WTC11 (cell line): ENCODE measurements around the gene PAMR1. TPM values are rescaled to one million over a fixed set of nuclear protein-coding genes. Genes with fewer than 3 reads are reported as not detected.

ENCODE experiments used
- ATAC-seq: fragments of 200-7000 bp; cut with Tn5 transposase; 2 replicates; pipeline ENCODE4 v1.10.0; 2021; ENCODE audit warnings: mild to moderate bottlenecking, moderate library complexity
- CTCF ChIA-PET: fragments of 300-600 bp; sonication (Branson Sonifier 250); formaldehyde crosslinking; loops from one replicate; lab custom pipeline; 2021; ENCODE audit warnings: antibody characterized with exemption; lab: Charles Lee
- POLR2A ChIA-PET: fragments of 350-600 bp; sonication (Branson Sonifier 250); formaldehyde crosslinking; loops from one replicate; lab custom pipeline; 2021; ENCODE audit warnings: antibody characterized with exemption; lab: Charles Lee
- DNase-seq: peaks from one replicate; pipeline ENCODE4 v3.0.0; 2021; ENCODE audit warnings: low spot score
- H3K27ac Mint-ChIP-seq: 2 replicates; pipeline ENCODE4 v1.8.0; 2021; ENCODE audit warnings: mixed read lengths
- H3K27me3 Mint-ChIP-seq: 2 replicates; pipeline ENCODE4 v1.8.0; 2021; ENCODE audit warnings: low read depth, mild to moderate bottlenecking, moderate library complexity, mixed read lengths
- H3K36me3 Mint-ChIP-seq: 2 replicates; pipeline ENCODE4 v1.8.0; 2021; ENCODE audit warnings: mixed read lengths
- H3K4me1 Mint-ChIP-seq: 2 replicates; pipeline ENCODE4 v1.8.0; 2022; ENCODE audit warnings: mixed read lengths
- H3K4me3 Mint-ChIP-seq: 2 replicates; pipeline ENCODE4 v1.8.0; 2021; ENCODE audit warnings: mild to moderate bottlenecking, moderate library complexity, mixed read lengths
- H3K9me3 Mint-ChIP-seq: 2 replicates; pipeline ENCODE4 v1.8.0; 2021; ENCODE audit warnings: mixed read lengths
- ELF4 ChIP-seq: sonication (generic); formaldehyde crosslinking; IDR thresholded peaks from 2 replicates; pipeline ENCODE4 v1.8.1; 2022; ENCODE audit warnings: low read depth, mild to moderate bottlenecking, moderate library complexity, missing genetic modification reagents
- ETV6 ChIP-seq: sonication (generic); formaldehyde crosslinking; IDR thresholded peaks from 2 replicates; pipeline ENCODE4 v1.8.1; 2022; ENCODE audit warnings: mild to moderate bottlenecking, missing genetic modification reagents
- FOXJ3 ChIP-seq: sonication (generic); formaldehyde crosslinking; IDR thresholded peaks from 2 replicates; pipeline ENCODE4 v1.9.0; 2021; ENCODE audit warnings: missing genetic modification reagents, mild to moderate bottlenecking, borderline replicate concordance
- GTF2I ChIP-seq: fragments of 250-450 bp; sonication (Bioruptor Pico); conservative IDR thresholded peaks from 2 replicates; pipeline ENCODE4 v1.4.0; 2021; ENCODE audit warnings: mild to moderate bottlenecking
- IRF2 ChIP-seq: sonication (generic); formaldehyde crosslinking; IDR thresholded peaks from 2 replicates; pipeline ENCODE4 v1.8.0; 2022; ENCODE audit warnings: low read depth, missing genetic modification reagents, borderline replicate concordance
- MYBL2 ChIP-seq: sonication (generic); formaldehyde crosslinking; IDR thresholded peaks from 2 replicates; pipeline ENCODE4 v1.8.1; 2023; ENCODE audit warnings: mild to moderate bottlenecking, moderate library complexity, missing genetic modification reagents
- NR3C1 ChIP-seq: sonication (generic); formaldehyde crosslinking; conservative IDR thresholded peaks from 2 replicates; pipeline ENCODE4 v1.8.1; 2023; ENCODE audit warnings: low read depth, mild to moderate bottlenecking, missing genetic modification reagents
- SMAD3 ChIP-seq: sonication (generic); formaldehyde crosslinking; IDR thresholded peaks from 2 replicates; pipeline ENCODE4 v1.8.0; 2022; ENCODE audit warnings: missing genetic modification reagents, mild to moderate bottlenecking, borderline replicate concordance
- TEAD1 ChIP-seq: sonication (generic); formaldehyde crosslinking; IDR thresholded peaks from 2 replicates; pipeline ENCODE4 v1.8.0; 2022; ENCODE audit warnings: mild to moderate bottlenecking, missing genetic modification reagents
- TEAD4 ChIP-seq: sonication (generic); formaldehyde crosslinking; IDR thresholded peaks from 2 replicates; pipeline ENCODE4 v1.8.0; 2022; ENCODE audit warnings: mild to moderate bottlenecking, missing genetic modification reagents
- ZNF232 ChIP-seq: sonication (generic); formaldehyde crosslinking; IDR thresholded peaks from 2 replicates; pipeline ENCODE4 v1.8.0; 2022; ENCODE audit warnings: mild to moderate bottlenecking, missing genetic modification reagents
- ZNF396 ChIP-seq: fragments of 250-450 bp; sonication (Bioruptor Pico); IDR thresholded peaks from 2 replicates; pipeline ENCODE4 v1.8.0; 2021; ENCODE audit warnings: mild to moderate bottlenecking, moderate library complexity, borderline replicate concordance
- total RNA-seq: library from RNA; stranded (reverse); gene quantifications from 3 replicates; pipeline ENCODE4 v1.2.3, GENCODE V29; 2021
- TF ChIP-seq, protein P1 (sequence below): fragments of 250-450 bp; sonication (Bioruptor Pico); IDR thresholded peaks from 2 replicates; pipeline ENCODE4 v1.8.0; 2021; ENCODE audit warnings: mild to moderate bottlenecking
- TF ChIP-seq, protein P2 (sequence below): sonication (generic); formaldehyde crosslinking; IDR thresholded peaks from 2 replicates; pipeline ENCODE4 v1.8.1; 2022; ENCODE audit warnings: mild to moderate bottlenecking, missing genetic modification reagents, moderate library complexity, borderline replicate concordance
- TF ChIP-seq, protein P3 (sequence below): sonication (generic); formaldehyde crosslinking; IDR thresholded peaks from 2 replicates; pipeline ENCODE4 v1.8.0; 2022; ENCODE audit warnings: mild to moderate bottlenecking, missing genetic modification reagents
- TF ChIP-seq, protein P4 (sequence below): sonication (generic); formaldehyde crosslinking; IDR thresholded peaks from 2 replicates; pipeline ENCODE4 v1.8.1; 2023; ENCODE audit warnings: mild to moderate bottlenecking, missing genetic modification reagents, borderline replicate concordance
- TF ChIP-seq, protein P5 (sequence below): sonication (generic); formaldehyde crosslinking; IDR thresholded peaks from 2 replicates; pipeline ENCODE4 v1.8.0; 2023; ENCODE audit warnings: missing genetic modification reagents, mild to moderate bottlenecking, borderline replicate concordance
- TF ChIP-seq, protein P6 (sequence below): fragments of 250-450 bp; sonication (Bioruptor Pico); IDR thresholded peaks from 2 replicates; pipeline ENCODE4 v1.9.0; 2021; ENCODE audit warnings: mild to moderate bottlenecking, borderline replicate concordance

Gene PAMR1
- total RNA-seq, 1 experiment from 2014 or later: 3.2 TPM

DNA sequence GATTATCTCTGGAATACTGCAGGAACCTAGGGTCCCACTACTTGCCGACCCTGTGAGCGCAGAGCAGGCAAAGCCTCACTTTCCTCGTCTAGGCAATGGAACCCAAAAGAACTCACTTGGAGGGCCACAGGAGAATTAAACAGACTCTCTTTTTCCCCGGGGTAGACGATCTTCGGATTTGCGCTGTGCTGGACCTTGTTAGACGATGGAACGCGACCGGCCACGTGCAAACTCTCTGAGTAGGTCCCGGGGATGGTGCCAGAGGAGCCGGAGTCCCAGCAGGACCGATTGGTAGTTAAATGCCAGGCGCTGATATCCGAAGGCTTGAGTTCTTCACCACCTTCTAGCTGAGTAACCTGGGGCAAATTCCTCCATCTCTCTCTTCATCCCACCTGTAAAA lies 105.0 kb downstream of the PAMR1 start:
- DNase-seq: peak; percentile 21
- Mint-ChIP-seq H3K4me1 (peaks cover 21% of the 10 kb centered on the region), H3K36me3 (no peaks in the 10 kb centered on the region), H3K9me3 (no peaks in the 10 kb centered on the region), H3K4me3 (peak overlapping the region; percentile 82)
- POLR2A ChIA-PET: no interaction called here
- TF ChIP-seq GTF2I (CRISPR knock-in tag) (no peak), NR3C1 (no peak), ELF4 (no peak), TEAD4 (CRISPR knock-in tag) (no peak), ZNF396 (CRISPR knock-in tag) (no peak), MYBL2 (no peak), IRF2 (no peak), ETV6 (CRISPR knock-in tag) (no peak), TEAD1 (CRISPR knock-in tag) (no peak), FOXJ3 (CRISPR knock-in tag) (no peak), SMAD3 (CRISPR knock-in tag) (no peak), ZNF232 (no peak)
- TF ChIP-seq, protein P1, sequence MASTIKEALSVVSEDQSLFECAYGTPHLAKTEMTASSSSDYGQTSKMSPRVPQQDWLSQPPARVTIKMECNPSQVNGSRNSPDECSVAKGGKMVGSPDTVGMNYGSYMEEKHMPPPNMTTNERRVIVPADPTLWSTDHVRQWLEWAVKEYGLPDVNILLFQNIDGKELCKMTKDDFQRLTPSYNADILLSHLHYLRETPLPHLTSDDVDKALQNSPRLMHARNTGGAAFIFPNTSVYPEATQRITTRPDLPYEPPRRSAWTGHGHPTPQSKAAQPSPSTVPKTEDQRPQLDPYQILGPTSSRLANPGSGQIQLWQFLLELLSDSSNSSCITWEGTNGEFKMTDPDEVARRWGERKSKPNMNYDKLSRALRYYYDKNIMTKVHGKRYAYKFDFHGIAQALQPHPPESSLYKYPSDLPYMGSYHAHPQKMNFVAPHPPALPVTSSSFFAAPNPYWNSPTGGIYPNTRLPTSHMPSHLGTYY (CRISPR knock-in tag): no peak
- TF ChIP-seq, protein P2, sequence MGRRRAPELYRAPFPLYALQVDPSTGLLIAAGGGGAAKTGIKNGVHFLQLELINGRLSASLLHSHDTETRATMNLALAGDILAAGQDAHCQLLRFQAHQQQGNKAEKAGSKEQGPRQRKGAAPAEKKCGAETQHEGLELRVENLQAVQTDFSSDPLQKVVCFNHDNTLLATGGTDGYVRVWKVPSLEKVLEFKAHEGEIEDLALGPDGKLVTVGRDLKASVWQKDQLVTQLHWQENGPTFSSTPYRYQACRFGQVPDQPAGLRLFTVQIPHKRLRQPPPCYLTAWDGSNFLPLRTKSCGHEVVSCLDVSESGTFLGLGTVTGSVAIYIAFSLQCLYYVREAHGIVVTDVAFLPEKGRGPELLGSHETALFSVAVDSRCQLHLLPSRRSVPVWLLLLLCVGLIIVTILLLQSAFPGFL: no peak
- TF ChIP-seq, protein P3, sequence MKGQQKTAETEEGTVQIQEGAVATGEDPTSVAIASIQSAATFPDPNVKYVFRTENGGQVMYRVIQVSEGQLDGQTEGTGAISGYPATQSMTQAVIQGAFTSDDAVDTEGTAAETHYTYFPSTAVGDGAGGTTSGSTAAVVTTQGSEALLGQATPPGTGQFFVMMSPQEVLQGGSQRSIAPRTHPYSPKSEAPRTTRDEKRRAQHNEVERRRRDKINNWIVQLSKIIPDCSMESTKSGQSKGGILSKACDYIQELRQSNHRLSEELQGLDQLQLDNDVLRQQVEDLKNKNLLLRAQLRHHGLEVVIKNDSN: no peak
- TF ChIP-seq, protein P4, sequence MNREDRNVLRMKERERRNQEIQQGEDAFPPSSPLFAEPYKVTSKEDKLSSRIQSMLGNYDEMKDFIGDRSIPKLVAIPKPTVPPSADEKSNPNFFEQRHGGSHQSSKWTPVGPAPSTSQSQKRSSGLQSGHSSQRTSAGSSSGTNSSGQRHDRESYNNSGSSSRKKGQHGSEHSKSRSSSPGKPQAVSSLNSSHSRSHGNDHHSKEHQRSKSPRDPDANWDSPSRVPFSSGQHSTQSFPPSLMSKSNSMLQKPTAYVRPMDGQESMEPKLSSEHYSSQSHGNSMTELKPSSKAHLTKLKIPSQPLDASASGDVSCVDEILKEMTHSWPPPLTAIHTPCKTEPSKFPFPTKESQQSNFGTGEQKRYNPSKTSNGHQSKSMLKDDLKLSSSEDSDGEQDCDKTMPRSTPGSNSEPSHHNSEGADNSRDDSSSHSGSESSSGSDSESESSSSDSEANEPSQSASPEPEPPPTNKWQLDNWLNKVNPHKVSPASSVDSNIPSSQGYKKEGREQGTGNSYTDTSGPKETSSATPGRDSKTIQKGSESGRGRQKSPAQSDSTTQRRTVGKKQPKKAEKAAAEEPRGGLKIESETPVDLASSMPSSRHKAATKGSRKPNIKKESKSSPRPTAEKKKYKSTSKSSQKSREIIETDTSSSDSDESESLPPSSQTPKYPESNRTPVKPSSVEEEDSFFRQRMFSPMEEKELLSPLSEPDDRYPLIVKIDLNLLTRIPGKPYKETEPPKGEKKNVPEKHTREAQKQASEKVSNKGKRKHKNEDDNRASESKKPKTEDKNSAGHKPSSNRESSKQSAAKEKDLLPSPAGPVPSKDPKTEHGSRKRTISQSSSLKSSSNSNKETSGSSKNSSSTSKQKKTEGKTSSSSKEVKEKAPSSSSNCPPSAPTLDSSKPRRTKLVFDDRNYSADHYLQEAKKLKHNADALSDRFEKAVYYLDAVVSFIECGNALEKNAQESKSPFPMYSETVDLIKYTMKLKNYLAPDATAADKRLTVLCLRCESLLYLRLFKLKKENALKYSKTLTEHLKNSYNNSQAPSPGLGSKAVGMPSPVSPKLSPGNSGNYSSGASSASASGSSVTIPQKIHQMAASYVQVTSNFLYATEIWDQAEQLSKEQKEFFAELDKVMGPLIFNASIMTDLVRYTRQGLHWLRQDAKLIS (CRISPR knock-in tag): no peak
- TF ChIP-seq, protein P5, sequence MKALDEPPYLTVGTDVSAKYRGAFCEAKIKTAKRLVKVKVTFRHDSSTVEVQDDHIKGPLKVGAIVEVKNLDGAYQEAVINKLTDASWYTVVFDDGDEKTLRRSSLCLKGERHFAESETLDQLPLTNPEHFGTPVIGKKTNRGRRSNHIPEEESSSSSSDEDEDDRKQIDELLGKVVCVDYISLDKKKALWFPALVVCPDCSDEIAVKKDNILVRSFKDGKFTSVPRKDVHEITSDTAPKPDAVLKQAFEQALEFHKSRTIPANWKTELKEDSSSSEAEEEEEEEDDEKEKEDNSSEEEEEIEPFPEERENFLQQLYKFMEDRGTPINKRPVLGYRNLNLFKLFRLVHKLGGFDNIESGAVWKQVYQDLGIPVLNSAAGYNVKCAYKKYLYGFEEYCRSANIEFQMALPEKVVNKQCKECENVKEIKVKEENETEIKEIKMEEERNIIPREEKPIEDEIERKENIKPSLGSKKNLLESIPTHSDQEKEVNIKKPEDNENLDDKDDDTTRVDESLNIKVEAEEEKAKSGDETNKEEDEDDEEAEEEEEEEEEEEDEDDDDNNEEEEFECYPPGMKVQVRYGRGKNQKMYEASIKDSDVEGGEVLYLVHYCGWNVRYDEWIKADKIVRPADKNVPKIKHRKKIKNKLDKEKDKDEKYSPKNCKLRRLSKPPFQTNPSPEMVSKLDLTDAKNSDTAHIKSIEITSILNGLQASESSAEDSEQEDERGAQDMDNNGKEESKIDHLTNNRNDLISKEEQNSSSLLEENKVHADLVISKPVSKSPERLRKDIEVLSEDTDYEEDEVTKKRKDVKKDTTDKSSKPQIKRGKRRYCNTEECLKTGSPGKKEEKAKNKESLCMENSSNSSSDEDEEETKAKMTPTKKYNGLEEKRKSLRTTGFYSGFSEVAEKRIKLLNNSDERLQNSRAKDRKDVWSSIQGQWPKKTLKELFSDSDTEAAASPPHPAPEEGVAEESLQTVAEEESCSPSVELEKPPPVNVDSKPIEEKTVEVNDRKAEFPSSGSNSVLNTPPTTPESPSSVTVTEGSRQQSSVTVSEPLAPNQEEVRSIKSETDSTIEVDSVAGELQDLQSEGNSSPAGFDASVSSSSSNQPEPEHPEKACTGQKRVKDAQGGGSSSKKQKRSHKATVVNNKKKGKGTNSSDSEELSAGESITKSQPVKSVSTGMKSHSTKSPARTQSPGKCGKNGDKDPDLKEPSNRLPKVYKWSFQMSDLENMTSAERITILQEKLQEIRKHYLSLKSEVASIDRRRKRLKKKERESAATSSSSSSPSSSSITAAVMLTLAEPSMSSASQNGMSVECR (CRISPR knock-in tag): no peak
- TF ChIP-seq, protein P6, sequence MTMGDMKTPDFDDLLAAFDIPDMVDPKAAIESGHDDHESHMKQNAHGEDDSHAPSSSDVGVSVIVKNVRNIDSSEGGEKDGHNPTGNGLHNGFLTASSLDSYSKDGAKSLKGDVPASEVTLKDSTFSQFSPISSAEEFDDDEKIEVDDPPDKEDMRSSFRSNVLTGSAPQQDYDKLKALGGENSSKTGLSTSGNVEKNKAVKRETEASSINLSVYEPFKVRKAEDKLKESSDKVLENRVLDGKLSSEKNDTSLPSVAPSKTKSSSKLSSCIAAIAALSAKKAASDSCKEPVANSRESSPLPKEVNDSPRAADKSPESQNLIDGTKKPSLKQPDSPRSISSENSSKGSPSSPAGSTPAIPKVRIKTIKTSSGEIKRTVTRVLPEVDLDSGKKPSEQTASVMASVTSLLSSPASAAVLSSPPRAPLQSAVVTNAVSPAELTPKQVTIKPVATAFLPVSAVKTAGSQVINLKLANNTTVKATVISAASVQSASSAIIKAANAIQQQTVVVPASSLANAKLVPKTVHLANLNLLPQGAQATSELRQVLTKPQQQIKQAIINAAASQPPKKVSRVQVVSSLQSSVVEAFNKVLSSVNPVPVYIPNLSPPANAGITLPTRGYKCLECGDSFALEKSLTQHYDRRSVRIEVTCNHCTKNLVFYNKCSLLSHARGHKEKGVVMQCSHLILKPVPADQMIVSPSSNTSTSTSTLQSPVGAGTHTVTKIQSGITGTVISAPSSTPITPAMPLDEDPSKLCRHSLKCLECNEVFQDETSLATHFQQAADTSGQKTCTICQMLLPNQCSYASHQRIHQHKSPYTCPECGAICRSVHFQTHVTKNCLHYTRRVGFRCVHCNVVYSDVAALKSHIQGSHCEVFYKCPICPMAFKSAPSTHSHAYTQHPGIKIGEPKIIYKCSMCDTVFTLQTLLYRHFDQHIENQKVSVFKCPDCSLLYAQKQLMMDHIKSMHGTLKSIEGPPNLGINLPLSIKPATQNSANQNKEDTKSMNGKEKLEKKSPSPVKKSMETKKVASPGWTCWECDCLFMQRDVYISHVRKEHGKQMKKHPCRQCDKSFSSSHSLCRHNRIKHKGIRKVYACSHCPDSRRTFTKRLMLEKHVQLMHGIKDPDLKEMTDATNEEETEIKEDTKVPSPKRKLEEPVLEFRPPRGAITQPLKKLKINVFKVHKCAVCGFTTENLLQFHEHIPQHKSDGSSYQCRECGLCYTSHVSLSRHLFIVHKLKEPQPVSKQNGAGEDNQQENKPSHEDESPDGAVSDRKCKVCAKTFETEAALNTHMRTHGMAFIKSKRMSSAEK (CRISPR knock-in tag): no peak
- TF ChIP-seq, all 79 proteins: peak for 0
- ATAC-seq: no peak
- CTCF ChIA-PET: interaction anchor here (1.0 to 2.2 kb wide), 3 partner anchors 10 to 105 kb away, joined by 3 to 6 read pairs (median 3); partner anchors contain the start of gene PAMR1
- Mint-ChIP-seq H3K27ac (no peak overlapping the region), H3K27me3 (peaks cover 98% of the 10 kb centered on the region)
